ENCODE measurements around the gene ZMYND8.
"Not testable (repeated sequence)": the region's sequence is repeated elsewhere in the genome, so short reads cannot be mapped to it uniquely, and the experiment has no call there.

Gene ZMYND8

GRCh38 chr20:47243532-47244305 is 112.8 kb downstream of the ZMYND8 start:
- no peak for DNase-seq

DNA sequence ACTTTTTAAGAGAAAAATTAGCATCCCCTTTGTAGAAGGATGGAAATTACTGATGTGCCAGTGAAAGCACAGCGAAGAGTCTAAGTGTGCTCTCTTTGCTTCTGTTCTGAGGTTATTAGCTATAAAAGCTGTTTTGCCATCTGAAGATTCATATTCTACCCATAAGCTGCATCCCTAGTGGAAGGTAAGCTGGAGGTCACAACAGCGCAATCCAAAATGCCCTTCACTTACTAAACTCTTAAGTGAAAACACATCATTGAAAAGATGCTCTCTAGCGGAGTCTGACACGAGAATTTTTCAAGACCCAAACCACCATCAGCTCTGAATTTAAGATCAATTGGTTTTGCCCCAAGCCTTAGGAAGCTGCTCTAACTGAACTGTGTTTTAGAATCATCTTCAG is 113.5 kb downstream of the ZMYND8 start:
- DNase-seq = no peak

DNA sequence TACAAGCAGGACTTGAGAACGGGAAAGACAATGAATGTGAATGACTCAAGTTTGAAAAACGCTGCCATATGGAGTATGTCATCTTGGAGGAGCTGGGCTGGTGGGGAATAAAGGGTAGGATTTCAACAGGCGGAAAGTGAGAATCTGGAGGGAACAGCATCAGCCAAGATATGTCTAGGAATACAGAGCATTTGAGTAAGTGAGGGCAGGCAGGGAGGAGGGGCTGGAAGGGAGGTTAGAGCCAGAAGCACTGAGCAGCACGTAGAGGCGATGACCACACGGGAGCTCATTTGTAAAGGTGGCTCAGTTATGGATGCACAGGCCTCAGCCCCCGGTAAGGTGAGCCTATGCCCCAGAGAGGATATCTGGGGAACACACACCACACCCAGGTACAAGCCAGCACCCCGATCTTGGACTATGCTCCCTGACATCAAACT is 115.1 kb downstream of the ZMYND8 start:
- no peak for DNase-seq

DNA sequence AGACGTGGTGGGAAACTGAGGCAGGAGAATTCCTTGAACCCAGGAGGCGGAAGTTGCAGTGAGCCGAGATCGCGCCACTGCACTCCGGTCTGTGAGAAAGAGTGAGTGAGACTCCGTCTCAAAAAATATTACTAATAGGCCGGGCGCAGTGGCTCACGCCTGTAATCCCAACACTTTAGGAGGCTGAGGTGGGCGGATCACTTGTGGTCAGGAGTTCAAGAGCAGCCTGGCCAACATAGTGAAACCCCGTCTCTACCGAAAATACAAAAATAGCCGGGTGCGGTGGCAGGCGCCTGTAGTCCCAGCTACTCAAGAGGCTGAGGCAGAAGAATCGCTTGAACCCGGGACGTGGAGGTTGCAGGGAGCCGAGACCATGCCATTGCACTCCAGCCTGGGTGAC is 116.4 kb downstream of the ZMYND8 start:
- DNase-seq = not testable (repeated sequence)

GRCh38 chr20:47239719-47240067 is 116.8 kb downstream of the ZMYND8 start:
- DNase-seq = no peak

- DNase-seq = no peak
Observed at GRCh38 chr20:47238780-47239718, 117.5 kb downstream of the ZMYND8 start.

GRCh38 chr20:47237715-47238114 is 118.8 kb downstream of the ZMYND8 start:
- no peak for DNase-seq

DNA sequence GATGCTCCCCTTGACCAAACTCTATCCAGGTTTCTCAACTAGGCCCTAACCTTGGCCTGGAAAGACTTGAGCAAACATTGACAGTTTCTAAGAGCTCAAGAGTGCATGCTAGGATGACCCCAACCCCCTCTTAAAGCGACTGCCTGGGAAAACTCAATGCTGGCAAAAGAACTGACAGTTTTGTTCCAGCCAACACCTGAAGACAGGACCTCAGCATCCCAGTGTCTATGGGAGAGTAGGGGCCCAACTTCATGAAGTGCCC is 119.9 kb downstream of the ZMYND8 start:
- DNase-seq = no peak

DNA sequence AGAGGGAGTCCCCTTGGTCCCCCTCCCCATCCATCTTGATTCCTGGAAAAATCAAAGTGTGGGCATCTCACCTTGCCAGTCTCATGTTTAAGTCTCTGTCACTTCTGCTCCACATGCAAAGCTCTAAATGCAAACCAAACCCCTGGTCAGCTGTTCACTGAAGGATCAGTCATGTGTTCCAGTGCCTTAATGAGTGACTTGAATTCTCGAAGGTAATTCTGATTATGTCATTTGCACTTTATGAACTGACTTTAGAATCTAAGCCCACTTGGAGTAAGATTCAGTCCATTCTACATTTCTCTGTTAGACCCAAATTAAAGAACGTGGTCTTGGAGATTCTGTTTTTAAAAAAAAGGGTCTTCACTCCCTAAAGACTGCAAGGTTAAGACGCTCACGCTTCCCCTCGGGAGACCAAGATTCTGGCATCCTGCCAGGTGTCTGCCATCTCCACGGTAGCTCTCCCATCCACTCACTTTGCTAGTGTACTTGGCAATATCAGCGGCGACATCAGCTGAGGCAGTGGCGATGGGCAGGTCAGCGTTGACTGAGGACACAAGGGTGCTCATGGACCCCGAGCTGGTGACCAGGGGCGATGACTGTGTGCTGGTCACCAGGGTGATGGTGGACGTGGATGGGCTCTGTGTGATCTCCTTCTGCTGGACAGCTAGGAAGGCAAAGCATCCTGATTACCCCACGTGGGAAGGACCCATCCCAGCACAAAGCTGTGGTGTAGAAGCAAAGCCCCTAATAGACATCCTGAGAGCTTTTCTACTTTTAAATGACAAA is 120.5 kb downstream of the ZMYND8 start:
- DNase-seq = no peak

DNA sequence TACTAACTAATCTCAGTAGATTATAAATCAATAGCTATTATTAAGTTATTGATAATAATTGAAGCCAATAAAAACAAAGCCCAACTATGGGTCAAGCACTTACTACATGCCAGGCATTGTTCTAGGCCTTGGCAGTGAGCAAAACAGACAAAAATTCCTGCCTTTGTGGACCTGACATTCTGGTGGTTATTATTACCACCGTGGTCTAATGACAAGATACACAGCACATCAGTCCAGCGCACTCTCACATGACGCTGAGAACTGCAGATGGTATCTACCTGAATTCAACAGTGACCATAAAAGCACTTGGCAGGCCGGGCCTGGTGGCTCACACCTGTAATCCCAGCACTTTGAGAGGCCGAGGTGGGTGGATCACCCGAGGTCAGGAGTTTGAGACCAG is 121.4 kb downstream of the ZMYND8 start:
- DNase-seq = no peak

GRCh38 chr20:47233333-47234188 is 122.9 kb downstream of the ZMYND8 start:
- DNase-seq = no peak

- no peak for DNase-seq
Observed at GRCh38 chr20:47232518-47232917, 124.0 kb downstream of the ZMYND8 start.

DNA sequence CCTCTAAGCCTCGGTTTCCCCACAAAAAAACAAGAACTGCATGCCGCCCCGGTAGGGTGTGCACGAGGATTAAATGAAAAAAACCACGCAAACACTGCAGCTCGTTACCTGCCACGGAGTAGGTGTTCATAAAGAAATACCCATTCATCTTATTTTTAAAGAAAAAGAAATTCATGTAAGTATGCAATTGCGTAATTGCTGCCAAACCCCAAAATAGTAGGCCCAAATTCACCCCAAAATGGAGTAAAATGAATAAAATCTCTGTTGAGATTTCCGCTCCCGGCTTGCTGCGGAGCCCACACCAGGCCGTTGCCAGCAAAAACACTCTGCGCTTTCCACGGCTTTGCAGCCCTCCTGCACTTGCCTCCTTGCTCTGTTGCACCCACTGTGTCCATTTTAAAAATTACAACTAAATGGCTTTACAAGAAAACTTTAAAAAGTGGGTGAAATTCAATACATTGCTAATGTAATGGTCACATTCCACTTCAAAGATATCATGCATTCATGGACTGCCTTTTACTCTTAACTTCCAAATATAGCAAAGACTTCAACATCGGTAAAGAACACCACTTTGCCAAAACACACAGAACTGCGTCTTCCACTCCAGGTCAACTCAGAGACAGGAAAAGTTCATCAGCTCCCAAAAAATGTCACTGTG is 125.0 kb downstream of the ZMYND8 start:
- DNase-seq = no peak

DNA sequence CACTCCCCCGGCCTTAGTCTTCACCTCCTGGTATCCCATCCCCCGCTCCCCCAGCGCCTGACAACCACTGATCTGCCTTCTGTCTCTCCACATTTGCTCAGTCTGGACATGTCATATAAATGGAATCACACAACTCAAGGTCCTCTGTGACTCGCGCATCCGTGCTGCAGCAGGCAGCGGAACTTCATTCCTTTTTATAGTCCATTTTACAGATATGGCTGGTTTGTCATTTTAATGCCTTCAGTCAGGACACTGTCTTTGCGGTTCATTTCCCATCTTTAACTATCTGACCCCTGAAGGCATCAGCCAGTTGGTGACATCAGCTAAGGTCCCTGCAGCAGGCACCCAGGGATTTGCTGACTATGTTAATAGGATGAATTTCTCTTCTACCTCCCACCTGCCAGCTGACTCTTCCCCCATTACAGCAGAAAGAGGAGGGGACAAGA is 125.7 kb downstream of the ZMYND8 start:
- DNase-seq = no peak

DNA sequence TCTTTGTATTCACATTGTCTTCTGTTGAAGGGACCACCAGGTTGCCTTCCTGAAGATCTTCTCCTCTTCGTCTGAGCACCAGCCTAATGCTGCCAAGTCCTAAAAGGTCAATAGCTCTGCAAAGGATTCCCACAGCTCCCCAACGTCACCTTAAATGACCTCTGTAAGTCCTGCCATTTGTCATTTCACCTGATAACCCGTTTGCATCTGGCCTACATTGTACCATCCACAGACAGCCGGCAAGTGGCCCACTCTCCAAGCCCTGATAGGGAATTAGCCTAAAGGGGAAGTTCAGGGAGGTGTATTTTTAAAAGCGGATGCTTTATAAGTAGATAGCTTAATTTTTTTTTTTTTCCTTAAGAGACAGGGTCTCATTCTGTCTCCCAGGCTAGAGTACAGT is 127.8 kb downstream of the ZMYND8 start:
- DNase-seq = no peak

- DNase-seq = no peak
Observed at GRCh38 chr20:47227576-47227975, 128.9 kb downstream of the ZMYND8 start.

DNA sequence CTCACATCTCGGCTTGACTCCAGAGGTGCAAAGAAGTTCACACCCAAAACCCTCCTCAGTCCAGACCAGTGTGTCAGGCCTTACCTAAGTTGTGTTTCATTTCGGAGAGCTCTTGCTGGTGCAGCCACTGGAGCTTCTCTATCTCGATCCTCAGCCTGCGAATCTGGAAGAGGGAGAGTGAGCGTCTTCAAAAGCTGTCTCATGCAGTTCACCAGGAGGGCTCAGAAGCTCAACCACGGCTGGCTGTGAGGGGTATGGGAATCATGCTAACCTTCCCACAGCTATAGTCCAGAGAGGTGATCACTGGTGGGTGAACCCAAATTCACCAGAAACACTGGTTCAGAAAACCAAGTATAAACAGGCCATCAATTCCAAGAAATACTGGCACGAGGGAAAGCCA is 129.4 kb downstream of the ZMYND8 start:
- no peak for DNase-seq

GRCh38 chr20:47225458-47225857 is 131.0 kb downstream of the ZMYND8 start:
- no peak for DNase-seq

- DNase-seq = no peak
Observed at GRCh38 chr20:47224857-47225256, 131.6 kb downstream of the ZMYND8 start.

DNA sequence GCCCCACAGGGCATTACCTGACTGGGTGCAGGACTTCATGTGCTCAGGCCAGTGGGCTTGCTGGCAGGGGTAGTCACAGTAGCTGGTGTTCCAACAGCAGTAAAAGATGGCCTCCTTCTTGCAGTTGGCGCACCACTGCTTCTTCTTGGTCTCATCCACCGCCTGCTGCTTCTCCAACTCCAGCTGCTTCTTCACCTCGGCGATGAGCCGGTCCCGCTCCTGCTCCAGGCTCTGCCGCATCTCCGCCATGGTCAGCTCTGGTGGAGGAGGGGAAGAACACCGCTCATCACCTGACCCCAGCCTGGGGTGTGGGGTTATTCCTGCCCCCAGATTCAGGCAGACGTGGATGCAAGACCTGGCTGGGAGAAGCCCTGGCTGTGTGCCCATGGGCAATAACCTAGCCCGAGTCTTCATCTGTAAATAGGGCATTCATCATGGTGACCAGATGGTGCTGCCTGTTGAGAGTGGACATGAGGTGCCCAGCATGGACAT is 132.2 kb downstream of the ZMYND8 start:
- DNase-seq = no peak

DNA sequence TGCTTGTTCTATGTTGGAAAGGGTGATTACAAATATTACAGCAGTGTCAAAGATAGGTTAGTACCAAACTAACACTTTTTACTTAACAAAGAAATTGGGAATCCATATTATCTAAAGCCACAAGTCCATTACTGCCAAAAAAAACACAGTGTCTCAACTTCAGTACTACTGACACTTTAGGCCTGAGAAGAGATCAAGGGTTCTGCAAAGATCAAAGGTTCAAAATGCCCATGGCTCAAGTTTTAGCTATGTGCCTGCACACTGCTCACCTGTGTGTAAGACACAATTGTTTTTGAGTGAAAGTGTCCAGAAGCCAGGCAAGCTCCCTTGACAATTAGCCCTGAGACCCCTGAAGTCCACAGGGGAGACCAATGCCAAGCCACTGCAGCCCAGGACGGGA is 132.6 kb downstream of the ZMYND8 start:
- DNase-seq = no peak

All from activated effector memory CD4-positive, alpha-beta T cell treated with anti-CD3 and anti-CD28 coated beads, Interleukin-2, amount 50 U/mL, for 16 hours (primary cell).